ENCODE measurements around the gene PGAP1.

- no peak for TF ChIP-seq CTCF (conservative IDR thresholded peaks at IDR 0.05)
- TF ChIP-seq EZH2 (IDR thresholded peaks at IDR 0.05; ENCODE audit: low read depth): no peak
Observed at GRCh38 chr2:196968516-196968915, 42.0 kb upstream of the PGAP1 start.
